CD4-positive, alpha-beta T cell treated with Interleukin-17A for 1 hour (primary cell): ENCODE data around the gene RYR1.
A peak's percentile ranks its signal among the peaks of the same experiment; 100 is the strongest.
"Not testable (repeated sequence)": the region's sequence is repeated elsewhere in the genome, so short reads cannot be mapped to it uniquely, and the experiment has no call there.

ENCODE experiments used
- DNase-seq: peaks from one replicate; pipeline ENCODE4 v3.0.0-alpha.2; 2020

RYR1 gene

GRCh38 chr19:38496116-38496515, 62.6 kb downstream of the RYR1 start:
- DNase-seq = no peak

GRCh38 chr19:38496603-38497487, 63.4 kb downstream of the RYR1 start:
- no peak for DNase-seq

DNA sequence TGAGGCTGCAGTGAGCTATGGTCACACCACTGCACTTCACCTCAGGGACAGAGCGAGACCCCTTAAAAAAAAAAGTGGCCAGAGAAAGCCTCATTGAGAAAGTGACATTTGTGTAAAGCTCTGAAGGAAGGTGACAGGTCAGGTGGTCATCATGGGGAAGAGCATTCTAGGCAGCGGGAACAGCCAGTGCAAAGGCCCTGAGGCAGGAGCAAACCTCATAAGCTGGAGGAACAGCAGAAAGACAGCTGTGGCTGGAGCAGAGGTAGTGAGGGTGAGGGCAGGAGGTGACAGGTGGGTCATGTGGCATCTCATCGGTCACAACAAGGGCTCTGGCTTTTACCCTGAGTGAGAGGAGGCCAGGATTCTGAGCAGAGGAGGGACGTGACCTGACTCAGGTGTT, 64.4 kb downstream of the RYR1 start:
- no peak for DNase-seq

DNA sequence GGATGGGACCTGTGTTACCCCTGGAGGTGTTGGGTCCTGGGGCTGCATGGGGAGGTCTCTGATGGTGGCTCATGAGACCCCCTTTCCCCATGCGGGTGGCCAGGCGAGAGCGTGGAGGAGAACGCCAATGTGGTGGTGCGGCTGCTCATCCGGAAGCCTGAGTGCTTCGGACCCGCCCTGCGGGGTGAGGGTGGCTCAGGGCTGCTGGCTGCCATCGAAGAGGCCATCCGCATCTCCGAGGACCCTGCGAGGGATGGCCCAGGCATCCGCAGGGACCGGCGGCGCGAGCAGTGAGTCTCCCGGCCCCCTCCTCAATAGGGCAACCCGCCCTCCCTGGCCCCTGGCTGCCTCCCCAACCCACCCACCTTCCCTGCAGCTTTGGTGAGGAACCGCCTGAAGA, 66.0 kb downstream of the RYR1 start:
- no peak for DNase-seq

- DNase-seq = no peak
Observed at GRCh38 chr19:38500450-38500849, 67.0 kb downstream of the RYR1 start.

DNA sequence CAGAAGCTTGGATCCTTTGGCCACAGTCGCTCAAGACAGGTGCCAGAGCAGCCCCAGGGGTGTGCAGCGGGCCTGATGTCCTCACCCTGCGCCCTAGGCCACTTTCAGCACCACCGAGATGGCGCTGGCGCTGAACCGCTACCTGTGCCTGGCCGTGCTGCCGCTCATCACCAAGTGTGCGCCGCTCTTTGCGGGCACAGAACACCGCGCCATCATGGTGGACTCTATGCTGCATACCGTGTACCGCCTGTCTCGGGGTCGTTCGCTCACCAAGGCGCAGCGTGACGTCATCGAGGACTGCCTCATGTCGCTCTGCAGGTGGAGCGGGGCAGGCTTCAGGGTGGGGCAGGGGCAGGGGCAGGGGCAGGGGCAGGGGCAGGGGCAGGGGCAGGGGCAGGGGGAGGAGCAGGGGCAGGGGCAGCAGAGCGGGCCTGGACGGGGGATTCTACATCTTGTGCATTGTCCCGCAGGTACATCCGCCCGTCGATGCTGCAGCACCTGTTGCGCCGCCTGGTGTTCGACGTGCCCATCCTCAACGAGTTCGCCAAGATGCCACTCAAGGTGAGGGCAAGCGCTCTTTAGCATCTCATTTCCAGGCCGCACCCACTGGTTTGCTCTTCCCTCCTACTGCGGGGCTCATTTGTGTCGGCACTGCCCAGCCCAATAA, 69.1 kb downstream of the RYR1 start:
- DNase-seq = no peak

DNA sequence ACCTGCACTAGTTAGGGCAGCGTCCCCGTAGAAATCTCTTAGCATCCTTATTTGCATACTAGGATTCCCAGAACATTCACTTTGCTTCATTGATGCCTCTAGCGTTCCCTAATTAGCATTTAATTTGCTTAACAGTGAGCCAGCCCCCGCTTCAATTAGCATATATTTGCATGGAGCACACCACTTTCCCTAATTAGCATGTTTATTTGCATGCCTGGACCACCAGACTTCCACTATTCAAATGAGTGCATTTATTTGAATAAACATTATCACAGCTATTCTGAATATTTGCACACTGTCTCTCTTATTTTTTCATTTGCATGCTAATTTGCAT, 69.6 kb downstream of the RYR1 start:
- DNase-seq = no peak

GRCh38 chr19:38505958-38506357, 72.5 kb downstream of the RYR1 start:
- no peak for DNase-seq

GRCh38 chr19:38506375-38506722, 72.9 kb downstream of the RYR1 start:
- no peak for DNase-seq

GRCh38 chr19:38506723-38507550, 73.4 kb downstream of the RYR1 start:
- DNase-seq = peak; percentile 93

DNA sequence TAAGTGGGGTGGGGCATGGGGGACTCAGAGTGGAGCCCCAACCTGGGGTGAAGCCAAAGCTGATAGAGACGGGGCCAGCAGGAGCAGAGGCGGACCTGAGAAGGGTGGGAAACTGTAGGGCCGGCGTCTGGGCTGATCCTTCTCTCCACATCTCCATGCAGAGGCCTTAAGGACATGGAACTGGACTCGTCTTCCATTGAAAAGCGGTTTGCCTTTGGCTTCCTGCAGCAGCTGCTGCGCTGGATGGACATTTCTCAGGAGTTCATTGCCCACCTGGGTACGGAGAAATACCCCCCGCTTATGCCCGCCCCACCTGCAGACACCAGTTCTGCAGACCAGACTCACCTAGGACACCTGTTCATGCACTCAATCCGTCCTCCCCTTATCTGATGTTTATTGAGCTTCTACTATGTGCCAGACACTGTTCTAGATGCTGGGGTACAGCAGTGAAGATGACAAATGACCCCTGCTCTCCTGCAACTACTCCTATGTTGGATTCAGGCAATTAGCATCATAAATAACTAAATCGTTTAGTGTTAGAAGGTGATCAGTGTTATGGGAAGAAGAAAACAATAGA, 74.1 kb downstream of the RYR1 start:
- no peak for DNase-seq

GRCh38 chr19:38508507-38508906, 75.0 kb downstream of the RYR1 start:
- DNase-seq = no peak

DNA sequence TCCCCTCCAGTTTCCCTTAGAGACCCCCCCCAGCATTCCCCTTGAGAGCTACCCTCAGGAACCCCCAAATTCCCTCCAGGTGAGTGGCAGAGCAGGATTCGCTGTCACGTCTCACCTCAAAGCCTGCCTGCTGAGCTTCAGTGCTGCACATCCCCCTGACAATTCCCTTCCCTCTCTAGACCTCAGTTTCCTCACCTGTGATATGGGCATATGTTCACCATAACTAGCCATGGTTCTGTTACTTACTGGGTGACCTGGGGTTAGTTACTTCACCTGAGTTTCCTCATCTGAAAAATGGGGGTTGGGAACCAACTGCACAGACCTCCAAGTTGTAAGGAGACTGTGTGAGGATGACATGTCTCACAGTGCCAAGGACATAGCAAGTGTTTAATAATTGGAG, 75.5 kb downstream of the RYR1 start:
- DNase-seq = no peak

DNA sequence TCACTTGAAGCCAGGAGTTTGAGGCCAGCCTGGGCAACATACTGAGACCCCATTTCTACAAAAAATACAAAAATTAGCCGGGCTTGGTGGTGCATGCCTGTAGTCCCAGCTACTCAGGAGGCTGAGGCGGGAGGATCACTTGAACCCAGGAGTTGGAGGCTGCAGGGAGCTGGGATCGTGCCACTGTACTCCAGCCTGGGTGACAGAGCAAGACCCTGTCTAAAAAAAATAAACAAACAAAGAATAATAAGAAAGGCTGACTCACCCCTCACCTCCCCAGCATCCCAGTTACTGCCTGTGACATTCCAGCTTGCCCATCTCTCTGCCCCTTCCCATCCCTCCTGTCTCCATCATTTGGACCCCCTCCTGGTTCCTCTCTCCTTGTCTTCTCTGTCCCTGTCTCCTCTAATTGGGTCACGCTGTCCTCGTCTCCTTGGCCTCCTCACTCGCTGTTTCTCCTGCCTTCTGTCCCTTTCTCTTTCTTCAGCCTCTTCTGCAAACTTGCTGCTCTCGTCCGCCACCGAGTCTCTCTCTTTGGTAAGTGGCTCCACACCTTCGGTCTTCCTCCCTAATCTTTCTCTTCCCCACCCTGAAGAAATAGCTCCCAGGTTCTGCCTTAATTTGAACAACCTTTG, 77.7 kb downstream of the RYR1 start:
- no peak for DNase-seq

DNA sequence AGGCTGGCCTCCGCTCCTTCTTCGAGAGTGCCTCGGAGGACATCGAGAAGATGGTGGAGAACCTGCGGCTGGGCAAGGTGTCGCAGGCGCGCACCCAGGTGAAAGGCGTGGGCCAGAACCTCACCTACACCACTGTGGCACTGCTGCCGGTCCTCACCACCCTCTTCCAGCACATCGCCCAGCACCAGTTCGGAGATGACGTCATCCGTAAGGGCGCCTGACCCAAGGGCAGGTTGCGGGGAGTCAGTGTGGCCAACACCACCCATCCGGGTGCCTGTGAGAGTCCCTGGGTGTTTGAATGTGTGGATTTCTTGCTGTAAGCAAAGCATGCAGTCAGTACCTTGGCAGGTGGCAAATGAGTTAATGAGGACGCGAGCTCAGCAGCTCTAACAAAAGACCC, 78.8 kb downstream of the RYR1 start:
- DNase-seq = no peak

DNA sequence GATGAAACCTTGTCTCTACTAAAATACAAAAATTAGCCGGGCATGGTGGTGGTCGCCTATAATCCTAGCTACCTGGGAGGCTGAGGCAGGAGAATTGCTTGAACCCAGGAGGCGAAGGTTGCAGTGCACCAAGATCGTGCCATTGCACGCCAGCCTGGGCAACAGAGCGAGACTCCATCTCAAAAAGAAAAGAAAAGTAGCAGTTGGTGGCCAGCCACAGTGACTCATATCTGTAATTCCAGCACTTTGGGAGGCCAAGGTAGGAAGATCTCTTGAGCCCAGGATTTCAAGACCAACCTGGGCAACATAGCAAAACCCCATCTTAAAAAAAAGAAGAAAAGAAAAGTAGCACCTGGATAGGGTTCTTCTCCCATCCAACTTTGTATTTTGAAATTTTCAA, 79.7 kb downstream of the RYR1 start:
- not testable (repeated sequence) for DNase-seq

- peak; percentile 41 for DNase-seq
Observed at GRCh38 chr19:38513762-38514167, 80.3 kb downstream of the RYR1 start.

- peak; percentile 79 for DNase-seq
Observed at GRCh38 chr19:38514812-38515633, 81.5 kb downstream of the RYR1 start.

GRCh38 chr19:38515896-38516295, 82.4 kb downstream of the RYR1 start:
- DNase-seq = no peak

- DNase-seq = no peak
Observed at GRCh38 chr19:38516802-38517201, 83.3 kb downstream of the RYR1 start.

GRCh38 chr19:38517321-38517720, 83.8 kb downstream of the RYR1 start:
- DNase-seq = no peak

GRCh38 chr19:38517980-38518379, 84.5 kb downstream of the RYR1 start:
- DNase-seq = not testable (repeated sequence)
